CD8-positive, alpha-beta memory T cell (primary cell): Measurements from ENCODE around the gene SOX11. TPM values are rescaled to one million over a fixed set of nuclear protein-coding genes. Genes with fewer than 3 reads are reported as not detected.
"Not testable (repeated sequence)": the region's sequence is repeated elsewhere in the genome, so short reads cannot be mapped to it uniquely, and the experiment has no call there.

Experiments used
- CTCF ChIA-PET: fragments of 350-600 bp; sonication (Branson Sonifier 250); formaldehyde crosslinking; loops from one replicate; lab custom pipeline; 2021; ENCODE audit warnings: antibody characterized with exemption; lab: Charles Lee
- POLR2A ChIA-PET: fragments of 350-600 bp; sonication (Branson Sonifier 250); formaldehyde crosslinking; loops from one replicate; lab custom pipeline; 2021; ENCODE audit warnings: antibody characterized with exemption; lab: Charles Lee
- DNase-seq, 5 donors: peaks; one replicate each; pipeline versions ENCODE4 v3.0.0 to v3.0.0-alpha.2; 2020 to 2022; ENCODE audit warnings: mixed read lengths in 1 of 5
- H3K27ac ChIP-seq: one replicate; pipeline ENCODE4 v1.7.0; 2013; ENCODE audit warnings: low read depth, mild to moderate bottlenecking, low read length, moderate library complexity
- H3K27me3 ChIP-seq: 2 replicates; pipeline ENCODE4 v1.7.0; 2013; ENCODE audit warnings: low read length, mild to moderate bottlenecking; ENCODE audit not compliant: insufficient read depth, poor library complexity, severe bottlenecking
- H3K36me3 ChIP-seq: 2 replicates; pipeline ENCODE4 v1.7.0; 2013; ENCODE audit warnings: mild to moderate bottlenecking, low read length, moderate library complexity; ENCODE audit not compliant: insufficient read depth
- H3K4me1 ChIP-seq: 2 replicates; pipeline ENCODE4 v1.7.0; 2013; ENCODE audit warnings: mild to moderate bottlenecking, low read length, moderate library complexity; ENCODE audit not compliant: insufficient read depth
- H3K4me3 ChIP-seq: 2 replicates; pipeline ENCODE4 v1.7.0; 2013; ENCODE audit warnings: mild to moderate bottlenecking, low read length
- H3K9me3 ChIP-seq: 2 replicates; pipeline ENCODE4 v1.7.0; 2013; ENCODE audit warnings: mild to moderate bottlenecking, low read length
- H3K27ac Mint-ChIP-seq, 8 donors: one replicate each; pipeline ENCODE4 v1.8.0; 2020 to 2021; ENCODE audit warnings: mixed read lengths in 8 of 8, mild to moderate bottlenecking in 6 of 8, inconsistent platforms in 3 of 8, moderate library complexity in 3 of 8
- H3K27me3 Mint-ChIP-seq, 2 donors: one replicate each; pipeline ENCODE4 v1.8.0; 2020 to 2021; ENCODE audit warnings: mixed read lengths in 2 of 2, mild to moderate bottlenecking in 1 of 2, moderate library complexity in 1 of 2
- H3K36me3 Mint-ChIP-seq, 3 donors: one replicate each; pipeline ENCODE4 v1.8.0; 2020 to 2021; ENCODE audit warnings: mixed read lengths in 3 of 3, inconsistent platforms in 1 of 3, mild to moderate bottlenecking in 1 of 3
- H3K4me1 Mint-ChIP-seq, 3 donors: one replicate each; pipeline ENCODE4 v1.8.0; 2020 to 2021; ENCODE audit warnings: mixed read lengths in 3 of 3, inconsistent platforms in 1 of 3, mild to moderate bottlenecking in 1 of 3
- H3K4me3 Mint-ChIP-seq, 7 donors: one replicate each; pipeline ENCODE4 v1.8.0; 2020 to 2021; ENCODE audit warnings: mixed read lengths in 7 of 7, mild to moderate bottlenecking in 6 of 7, moderate library complexity in 4 of 7, inconsistent platforms in 2 of 7
- H3K9me3 Mint-ChIP-seq, 5 donors: one replicate each; pipeline ENCODE4 v1.8.0; 2020 to 2022; ENCODE audit warnings: mixed read lengths in 5 of 5, mild to moderate bottlenecking in 3 of 5, moderate library complexity in 2 of 5, inconsistent platforms in 1 of 5
- polyA plus RNA-seq: library from polyadenylated mRNA; unstranded; fragments of 300-500 nt; fragmentation: Illumina TruSeq; gene quantifications from one replicate; pipeline ENCODE4 v1.2.3, GENCODE V29; 2021
- total RNA-seq, 2 experiments: library from RNA; stranded (reverse); gene quantifications; one replicate each; pipeline ENCODE4 v1.2.3, GENCODE V29; 2021

Gene SOX11
- total RNA-seq (not detected), polyA plus RNA-seq (not detected)

- CTCF ChIA-PET, result no interaction called here
- no peak within 1 kb of the TSS for H3K4me3 ChIP-seq
Observed at GRCh38 chr2:5691985-5692529, at the start of gene SOX11. SOX11 (plus strand) TSS chr2:5692384; CDS start chr2:5692722, 338 bp downstream.

GRCh38 chr2:5652734-5653133 is 39.5 kb upstream of the SOX11 start:
- H3K27me3 Mint-ChIP-seq, H3K27ac Mint-ChIP-seq, H3K27ac ChIP-seq, H3K36me3 ChIP-seq, POLR2A ChIA-PET, H3K9me3 ChIP-seq, H3K9me3 Mint-ChIP-seq, CTCF ChIA-PET, DNase-seq, H3K36me3 Mint-ChIP-seq, H3K4me3 Mint-ChIP-seq, H3K4me1 Mint-ChIP-seq, H3K4me1 ChIP-seq, H3K4me3 ChIP-seq, H3K27me3 ChIP-seq: not testable (repeated sequence)

More at GRCh38 chr2:5691985-5692529, at the start of gene SOX11:
- H3K36me3 ChIP-seq, result no peaks in the 10 kb centered on the region
- H3K4me1 ChIP-seq, result no peaks in the 10 kb centered on the region
- Mint-ChIP-seq H3K4me1 (peaks cover 0 to 5% (median 5%) of the 10 kb centered on the region in 3 donors), H3K27me3 (peaks cover 38 to 48% of the 10 kb centered on the region in 2 donors), H3K9me3 (peaks cover 0 to 26% (median 13%) of the 10 kb centered on the region in 5 donors), H3K27ac (no peak within 1 kb of the TSS), H3K36me3 (peaks cover 0 to 2% (median 0%) of the 10 kb centered on the region in 3 donors), H3K4me3 (no peak within 1 kb of the TSS)
- no peak within 1 kb of the TSS for H3K27ac ChIP-seq
- no peaks in the 10 kb centered on the region for H3K9me3 ChIP-seq
- POLR2A ChIA-PET, result no interaction called here
- H3K27me3 ChIP-seq, result peaks cover 4% of the 10 kb centered on the region
- DNase-seq, result no peak

GRCh38 chr2:5653756-5654155 is 38.4 kb upstream of the SOX11 start:
- H3K4me3 ChIP-seq, H3K27me3 Mint-ChIP-seq, H3K4me1 Mint-ChIP-seq, H3K27me3 ChIP-seq, DNase-seq, H3K27ac ChIP-seq, H3K4me3 Mint-ChIP-seq, POLR2A ChIA-PET, H3K4me1 ChIP-seq, H3K36me3 Mint-ChIP-seq, CTCF ChIA-PET, H3K27ac Mint-ChIP-seq, H3K9me3 ChIP-seq, H3K9me3 Mint-ChIP-seq, H3K36me3 ChIP-seq: not testable (repeated sequence)

- no peaks in the 10 kb centered on the region for H3K27me3 ChIP-seq
- no peak overlapping the region for H3K4me3 ChIP-seq
- Mint-ChIP-seq H3K27ac (no peak overlapping the region), H3K4me1 (no peaks in the 10 kb centered on the region), H3K27me3 (peaks cover 0 to 6% of the 10 kb centered on the region in 2 donors), H3K36me3 (no peaks in the 10 kb centered on the region), H3K9me3 (peaks cover 0 to 12% (median 3%) of the 10 kb centered on the region in 5 donors), H3K4me3 (no peak overlapping the region)
- H3K27ac ChIP-seq, result no peak overlapping the region
- no peaks in the 10 kb centered on the region for H3K4me1 ChIP-seq
- H3K9me3 ChIP-seq, result no peaks in the 10 kb centered on the region
- no peaks in the 10 kb centered on the region for H3K36me3 ChIP-seq
- DNase-seq, result no peak
- POLR2A ChIA-PET, result no interaction called here
- CTCF ChIA-PET, result no interaction called here
Observed at GRCh38 chr2:5657231-5657630, 35.0 kb upstream of the SOX11 start.

- H3K4me3 Mint-ChIP-seq, result no peak overlapping the region
- H3K9me3 Mint-ChIP-seq, result peaks cover 0 to 12% (median 4%) of the 10 kb centered on the region in 5 donors
- no peaks in the 10 kb centered on the region for H3K36me3 ChIP-seq
- H3K27me3 ChIP-seq, result no peaks in the 10 kb centered on the region
- H3K36me3 Mint-ChIP-seq, result no peaks in the 10 kb centered on the region
- ChIA-PET CTCF (no interaction called here), POLR2A (no interaction called here)
- no peaks in the 10 kb centered on the region for H3K4me1 Mint-ChIP-seq
- peaks cover 0 to 2% of the 10 kb centered on the region in 2 donors for H3K27me3 Mint-ChIP-seq
- no peak overlapping the region for H3K27ac ChIP-seq
- no peak overlapping the region for H3K4me3 ChIP-seq
- DNase-seq, result no peak
- no peaks in the 10 kb centered on the region for H3K4me1 ChIP-seq
- no peaks in the 10 kb centered on the region for H3K9me3 ChIP-seq
- no peak overlapping the region for H3K27ac Mint-ChIP-seq
Observed at GRCh38 chr2:5660591-5660990, 31.6 kb upstream of the SOX11 start.

GRCh38 chr2:5661362-5661761 is 30.8 kb upstream of the SOX11 start:
- Histone ChIP-seq H3K27me3 (no peaks in the 10 kb centered on the region), H3K9me3 (no peaks in the 10 kb centered on the region), H3K36me3 (no peaks in the 10 kb centered on the region), H3K4me1 (no peaks in the 10 kb centered on the region), H3K27ac (no peak overlapping the region), H3K4me3 (no peak overlapping the region)
- no peak for DNase-seq
- CTCF ChIA-PET, result no interaction called here
- Mint-ChIP-seq H3K4me1 (no peaks in the 10 kb centered on the region), H3K27ac (no peak overlapping the region), H3K9me3 (peaks cover 0 to 12% (median 4%) of the 10 kb centered on the region in 5 donors), H3K36me3 (no peaks in the 10 kb centered on the region), H3K4me3 (no peak overlapping the region), H3K27me3 (no peaks in the 10 kb centered on the region)
- POLR2A ChIA-PET, result no interaction called here

GRCh38 chr2:5664278-5664681 is 27.9 kb upstream of the SOX11 start:
- H3K27ac Mint-ChIP-seq, result no peak overlapping the region
- no peaks in the 10 kb centered on the region for H3K36me3 ChIP-seq
- no peaks in the 10 kb centered on the region for H3K4me1 Mint-ChIP-seq
- H3K9me3 ChIP-seq, result no peaks in the 10 kb centered on the region
- H3K27ac ChIP-seq, result no peak overlapping the region
- H3K36me3 Mint-ChIP-seq, result no peaks in the 10 kb centered on the region
- CTCF ChIA-PET, result no interaction called here
- H3K4me1 ChIP-seq, result no peaks in the 10 kb centered on the region
- H3K27me3 Mint-ChIP-seq, result peaks cover 0 to 3% of the 10 kb centered on the region in 2 donors
- H3K4me3 ChIP-seq, result no peak overlapping the region
- H3K4me3 Mint-ChIP-seq, result no peak overlapping the region
- DNase-seq, result no peak
- peaks cover 0 to 11% (median 0%) of the 10 kb centered on the region in 5 donors for H3K9me3 Mint-ChIP-seq
- H3K27me3 ChIP-seq, result no peaks in the 10 kb centered on the region
- POLR2A ChIA-PET, result no interaction called here

- no peak overlapping the region for H3K27ac Mint-ChIP-seq
- H3K4me3 Mint-ChIP-seq, result no peak overlapping the region
- H3K36me3 ChIP-seq, result no peaks in the 10 kb centered on the region
- H3K4me3 ChIP-seq, result no peak overlapping the region
- H3K9me3 ChIP-seq, result no peaks in the 10 kb centered on the region
- H3K4me1 Mint-ChIP-seq, result no peaks in the 10 kb centered on the region
- no peaks in the 10 kb centered on the region for H3K4me1 ChIP-seq
- DNase-seq, result no peak
- POLR2A ChIA-PET, result no interaction called here
- no peak overlapping the region for H3K27ac ChIP-seq
- H3K27me3 ChIP-seq, result no peaks in the 10 kb centered on the region
- CTCF ChIA-PET, result no interaction called here
- peaks cover 0 to 3% of the 10 kb centered on the region in 2 donors for H3K27me3 Mint-ChIP-seq
- peaks cover 0 to 8% (median 0%) of the 10 kb centered on the region in 5 donors for H3K9me3 Mint-ChIP-seq
- H3K36me3 Mint-ChIP-seq, result no peaks in the 10 kb centered on the region
Observed at GRCh38 chr2:5665066-5665465, 27.1 kb upstream of the SOX11 start.
